H1 (cell line): ENCODE results near the gene GNAL. TPM values are rescaled to one million over a fixed set of nuclear protein-coding genes. Genes with fewer than 3 reads are reported as not detected.

Source experiments
- CBX5 ChIP-seq: fragments of 300-800, 300-1000 bp; sonication (generic); IDR thresholded peaks from 2 replicates; pipeline ENCODE4 v1.7.1; 2016; ENCODE audit warnings: antibody characterized with exemption, low read length, low read depth
- CEBPB ChIP-seq: IDR thresholded peaks from 2 replicates; pipeline ENCODE4 v1.6.1; 2012; ENCODE audit warnings: low read depth, low read length
- CTBP2 ChIP-seq: IDR thresholded peaks from 2 replicates; pipeline ENCODE4 v1.7.0; 2011; ENCODE audit warnings: borderline replicate concordance, mild to moderate bottlenecking, moderate library complexity, mixed read lengths, low read length; ENCODE audit not compliant: insufficient read depth, insufficient read length
- EP300 ChIP-seq, 2 experiments: IDR thresholded peaks; 1 replicate in 1 of 2; 2 replicates in 1 of 2; pipeline ENCODE4 v1.6.1; 2011 to 2012; ENCODE audit warnings: low read depth in 2 of 2, low read length in 2 of 2, mild to moderate bottlenecking in 2 of 2, borderline replicate concordance in 1 of 2, inconsistent platforms in 1 of 2, moderate library complexity in 1 of 2
- KDM4A ChIP-seq: IDR thresholded peaks from one replicate; pipeline ENCODE4 v1.7.1; 2012; ENCODE audit warnings: low read depth, mild to moderate bottlenecking, moderate library complexity, low read length, inconsistent platforms; ENCODE audit not compliant: severe bottlenecking
- NANOG ChIP-seq: IDR thresholded peaks from 2 replicates; pipeline ENCODE4 v1.6.1; 2011; ENCODE audit warnings: low read length, low read depth, mild to moderate bottlenecking, inconsistent platforms; ENCODE audit not compliant: insufficient read depth, poor library complexity, severe bottlenecking
- NRF1 ChIP-seq: IDR thresholded peaks from 2 replicates; pipeline ENCODE4 v1.6.1; 2011; ENCODE audit warnings: mild to moderate bottlenecking, low read depth, low read length, improper control_type of control experiment
- RAD21 ChIP-seq, 2 experiments: IDR thresholded peaks in 1 of 2; conservative IDR thresholded peaks in 1 of 2; 2 replicates each; pipeline ENCODE4 v1.6.1; 2011; ENCODE audit warnings: low read depth in 2 of 2, low read length in 2 of 2, improper control_type of control experiment in 1 of 2, inconsistent platforms in 1 of 2, mild to moderate bottlenecking in 1 of 2, moderate library complexity in 1 of 2
- SIN3A ChIP-seq, 2 experiments: IDR thresholded peaks in 1 of 2; conservative IDR thresholded peaks in 1 of 2; 2 replicates each; pipeline ENCODE4 v1.6.1; 2011 to 2012; ENCODE audit warnings: low read length in 2 of 2, improper control_type of control experiment in 1 of 2, low read depth in 1 of 2, mild to moderate bottlenecking in 1 of 2
- SIRT6 ChIP-seq: IDR thresholded peaks from one replicate; pipeline ENCODE4 v1.7.1; 2012; ENCODE audit warnings: low read length, inconsistent platforms
- SP2 ChIP-seq: IDR thresholded peaks from 2 replicates; pipeline ENCODE4 v1.6.1; 2012; ENCODE audit warnings: mild to moderate bottlenecking, low read length, inconsistent platforms
- YY1 ChIP-seq: IDR thresholded peaks from 2 replicates; pipeline ENCODE4 v1.6.1; 2011; ENCODE audit warnings: low read depth, mild to moderate bottlenecking, low read length
- ZNF274 ChIP-seq: IDR thresholded peaks from 2 replicates; pipeline ENCODE4 v1.7.0; 2012; ENCODE audit warnings: low read length, borderline replicate concordance; ENCODE audit errors: extremely low read depth
- polyA plus RNA-seq, 7 experiments: library from polyadenylated mRNA; depleted of rRNA in 3 of 7; stranded (reverse) in 5 of 7; unstranded in 2 of 7; fragments of >200 nt in 5 of 7; fragments of 200-250 nt in 2 of 7; gene quantifications; 1 replicate in 5 of 7; 2 replicates in 1 of 7; 4 replicates in 1 of 7; pipeline versions ENCODE4 v1.2.1 to v1.2.3, GENCODE V29; 2011 to 2013; ENCODE audit warnings: missing spikeins in 2 of 7, mixed read lengths in 2 of 7
- total RNA-seq: library from RNA; stranded (reverse); fragmentation: NEBNext Ultra II Directional; extraction: Animal tissue kit (Norgen Biotek cat#: 25700); gene quantifications from 2 replicates; pipeline ENCODE4 v1.2.1, GENCODE V29; 2021
- TF ChIP-seq, protein P1 (sequence below): IDR thresholded peaks from 2 replicates; pipeline ENCODE4 v1.6.1; 2012; ENCODE audit warnings: low read length, inconsistent platforms
- TF ChIP-seq, protein P2 (sequence below): IDR thresholded peaks from 2 replicates; pipeline ENCODE4 v1.6.1; 2011; ENCODE audit warnings: low read depth, mild to moderate bottlenecking, low read length; ENCODE audit not compliant: insufficient read depth
- TF ChIP-seq, protein P3 (sequence below): IDR thresholded peaks from 2 replicates; pipeline ENCODE4 v1.6.1; 2012; ENCODE audit warnings: inconsistent platforms
- TF ChIP-seq, protein P4 (sequence below): IDR thresholded peaks from 2 replicates; pipeline ENCODE4 v1.6.1; 2011; ENCODE audit warnings: low read length, improper control_type of control experiment

Gene GNAL
- total and polyA plus RNA-seq, 2 of the 8 experiments (the other 6 are each of a cell fraction or from before 2014, with no cell fraction given) = 13.2 to 18.3 TPM

DNA sequence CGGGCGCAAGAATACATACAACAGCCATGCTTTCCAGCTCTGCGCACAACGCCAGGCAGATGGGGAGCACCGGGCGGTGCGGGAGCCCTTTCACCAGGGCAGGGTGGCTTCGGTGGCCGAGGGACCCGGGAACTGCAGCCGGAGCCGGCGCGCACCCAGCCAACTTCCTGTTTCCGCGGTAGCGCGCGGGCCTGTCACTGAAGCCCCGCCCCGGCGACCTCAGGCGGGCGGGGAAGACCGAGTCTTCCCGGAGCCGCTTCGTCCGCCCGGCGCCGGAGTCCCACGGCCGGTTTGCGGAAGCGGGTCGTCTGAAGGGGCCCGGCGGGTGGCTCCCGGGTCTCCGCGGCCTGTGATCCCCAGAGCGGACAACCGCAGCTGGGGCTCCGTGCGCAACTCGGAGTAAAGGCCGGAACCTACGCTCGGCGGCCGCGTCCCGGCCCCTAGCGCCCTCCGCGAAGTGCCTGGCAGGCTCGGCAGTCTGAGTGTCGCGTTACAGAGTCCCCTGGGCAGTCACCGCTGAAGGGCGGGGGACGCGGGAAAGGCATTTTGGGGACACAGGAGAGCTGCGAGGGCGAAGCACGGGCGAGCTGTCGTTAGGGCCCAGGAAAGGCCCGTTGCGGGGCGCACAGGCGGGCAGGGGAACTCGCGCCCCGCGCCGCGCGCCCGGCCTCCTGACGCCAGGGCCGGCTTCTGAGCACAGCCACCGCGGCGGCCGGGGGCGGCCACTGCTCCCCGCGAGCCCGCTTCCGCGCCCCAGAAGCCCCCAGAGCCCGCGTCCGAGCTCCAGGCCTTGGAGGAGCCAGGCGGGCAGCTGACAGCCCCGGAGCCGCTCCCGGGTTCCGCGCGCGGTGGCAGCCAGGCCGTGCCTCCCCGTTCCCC is 219.4 kb downstream of the GNAL start, which contains the start of gene MPPE1 (continued):
- TF ChIP-seq, protein P1, sequence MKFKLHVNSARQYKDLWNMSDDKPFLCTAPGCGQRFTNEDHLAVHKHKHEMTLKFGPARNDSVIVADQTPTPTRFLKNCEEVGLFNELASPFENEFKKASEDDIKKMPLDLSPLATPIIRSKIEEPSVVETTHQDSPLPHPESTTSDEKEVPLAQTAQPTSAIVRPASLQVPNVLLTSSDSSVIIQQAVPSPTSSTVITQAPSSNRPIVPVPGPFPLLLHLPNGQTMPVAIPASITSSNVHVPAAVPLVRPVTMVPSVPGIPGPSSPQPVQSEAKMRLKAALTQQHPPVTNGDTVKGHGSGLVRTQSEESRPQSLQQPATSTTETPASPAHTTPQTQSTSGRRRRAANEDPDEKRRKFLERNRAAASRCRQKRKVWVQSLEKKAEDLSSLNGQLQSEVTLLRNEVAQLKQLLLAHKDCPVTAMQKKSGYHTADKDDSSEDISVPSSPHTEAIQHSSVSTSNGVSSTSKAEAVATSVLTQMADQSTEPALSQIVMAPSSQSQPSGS = no peak
- no peak for TF ChIP-seq SIRT6
- peak; percentile 94 for TF ChIP-seq KDM4A
- TF ChIP-seq SP2 = no peak
- TF ChIP-seq ZNF274 = no peak
- TF ChIP-seq EP300 (IDR thresholded peaks at IDR 0.05; ENCODE audit: borderline replicate concordance in 1 of 2, low read depth in 2 of 2, low read length in 2 of 2) = no peak
- TF ChIP-seq RAD21 (IDR thresholded peaks at IDR 0.05 in 1 of 2, conservative IDR thresholded peaks at IDR 0.05 in 1 of 2; ENCODE audit: low read depth in 2 of 2, low read length in 2 of 2) = peak in 1 of 2 experiments; percentile 8; a peak in 2 of 4 replicates
- TF ChIP-seq, protein P2, sequence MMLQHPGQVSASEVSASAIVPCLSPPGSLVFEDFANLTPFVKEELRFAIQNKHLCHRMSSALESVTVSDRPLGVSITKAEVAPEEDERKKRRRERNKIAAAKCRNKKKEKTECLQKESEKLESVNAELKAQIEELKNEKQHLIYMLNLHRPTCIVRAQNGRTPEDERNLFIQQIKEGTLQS = no peak
- TF ChIP-seq CEBPB = no peak
- no peak for TF ChIP-seq CBX5
- TF ChIP-seq, protein P3, sequence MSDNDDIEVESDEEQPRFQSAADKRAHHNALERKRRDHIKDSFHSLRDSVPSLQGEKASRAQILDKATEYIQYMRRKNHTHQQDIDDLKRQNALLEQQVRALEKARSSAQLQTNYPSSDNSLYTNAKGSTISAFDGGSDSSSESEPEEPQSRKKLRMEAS = no peak
- TF ChIP-seq, protein P4, sequence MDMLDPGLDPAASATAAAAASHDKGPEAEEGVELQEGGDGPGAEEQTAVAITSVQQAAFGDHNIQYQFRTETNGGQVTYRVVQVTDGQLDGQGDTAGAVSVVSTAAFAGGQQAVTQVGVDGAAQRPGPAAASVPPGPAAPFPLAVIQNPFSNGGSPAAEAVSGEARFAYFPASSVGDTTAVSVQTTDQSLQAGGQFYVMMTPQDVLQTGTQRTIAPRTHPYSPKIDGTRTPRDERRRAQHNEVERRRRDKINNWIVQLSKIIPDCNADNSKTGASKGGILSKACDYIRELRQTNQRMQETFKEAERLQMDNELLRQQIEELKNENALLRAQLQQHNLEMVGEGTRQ = no peak
- no peak for TF ChIP-seq NRF1
- TF ChIP-seq YY1 = no peak
- peak; percentile 47 to 86; a peak in 2 of 4 replicates for TF ChIP-seq SIN3A (conservative IDR thresholded peaks at IDR 0.05 in 1 of 2, IDR thresholded peaks at IDR 0.05 in 1 of 2; ENCODE audit: low read depth in 1 of 2, low read length in 2 of 2)
- TF ChIP-seq NANOG = no peak
- peak; percentile 27 for TF ChIP-seq CTBP2
